Endodermal cell (in vitro differentiated cells): ENCODE measurements around the gene CALML4. TPM values are rescaled to one million over a fixed set of nuclear protein-coding genes. Genes with fewer than 3 reads are reported as not detected.

ENCODE experiments used
- DNase-seq: peaks from one replicate; pipeline ENCODE4 v3.0.0-alpha.2; 2017
- H3K27ac ChIP-seq: 2 replicates; pipeline ENCODE4 v1.5.1; 2013; ENCODE audit warnings: mild to moderate bottlenecking, low read depth, low read length, moderate library complexity
- H3K27me3 ChIP-seq: 2 replicates; pipeline ENCODE4 v1.6.1; 2013; ENCODE audit warnings: mild to moderate bottlenecking, low read length, moderate library complexity; ENCODE audit not compliant: insufficient read depth, control insufficient read depth, poor library complexity, severe bottlenecking
- H3K36me3 ChIP-seq: 2 replicates; pipeline ENCODE4 v1.7.0; 2013; ENCODE audit warnings: mild to moderate bottlenecking, low read length, moderate library complexity; ENCODE audit not compliant: control insufficient read depth, insufficient read depth
- H3K4me1 ChIP-seq: one replicate; pipeline ENCODE4 v1.7.0; 2013; ENCODE audit warnings: low read length; ENCODE audit not compliant: control insufficient read depth, insufficient read depth
- H3K4me3 ChIP-seq: 2 replicates; pipeline ENCODE4 v1.5.1; 2013; ENCODE audit warnings: mild to moderate bottlenecking, low read length, moderate library complexity
- H3K9ac ChIP-seq: 2 replicates; pipeline ENCODE4 v1.6.1; 2013; ENCODE audit warnings: mild to moderate bottlenecking, low read length, moderate library complexity; ENCODE audit not compliant: poor library complexity, severe bottlenecking; ENCODE audit errors: extremely low read depth
- H3K9me3 ChIP-seq: 2 replicates; pipeline ENCODE4 v1.6.1; 2013; ENCODE audit warnings: mild to moderate bottlenecking, low read length, moderate library complexity; ENCODE audit not compliant: control insufficient read depth
- H3K27ac Mint-ChIP-seq: 2 replicates; pipeline ENCODE4 v1.8.0; 2020; ENCODE audit warnings: mixed read lengths
- H3K27me3 Mint-ChIP-seq: 2 replicates; pipeline ENCODE4 v1.8.0; 2021; ENCODE audit warnings: mild to moderate bottlenecking, mixed read lengths; ENCODE audit not compliant: insufficient read depth
- H3K36me3 Mint-ChIP-seq: 2 replicates; pipeline ENCODE4 v1.8.0; 2020; ENCODE audit warnings: low read depth, mixed read lengths
- H3K4me1 Mint-ChIP-seq: 2 replicates; pipeline ENCODE4 v1.8.0; 2020; ENCODE audit warnings: mixed read lengths
- H3K4me3 Mint-ChIP-seq: 2 replicates; pipeline ENCODE4 v1.8.0; 2020; ENCODE audit warnings: mild to moderate bottlenecking, moderate library complexity, mixed read lengths
- H3K9me3 Mint-ChIP-seq: 2 replicates; pipeline ENCODE4 v1.8.0; 2020; ENCODE audit warnings: mild to moderate bottlenecking, mixed read lengths
- WGBS, 2 experiments: methylation state at CpG; one replicate each; pipeline versions ENCODE4 v1.1.5 to v1.1.7; 2013; ENCODE audit warnings: missing lambda C conversion rate in 2 of 2, mixed read lengths in 1 of 2; ENCODE audit not compliant: insufficient coverage in 1 of 2, insufficient read length in 1 of 2; 5-methylcytosine and 5-hydroxymethylcytosine counted together
- total RNA-seq, 2 donors: library from RNA; stranded (reverse); fragmentation: NEBNext Ultra II Directional in 1 of 2; extraction: Animal tissue kit (Norgen Biotek cat#: 25700) in 1 of 2; gene quantifications; 2 replicates in 1 of 2; 3 replicates in 1 of 2; pipeline ENCODE4 v1.2.1, GENCODE V29; 2021
- TF ChIP-seq, protein P1 (sequence below): fragments of 200-600 bp; sonication (generic); conservative IDR thresholded peaks from 2 replicates; pipeline ENCODE4 v1.5.0; 2021; ENCODE audit warnings: antibody characterized with exemption, mild to moderate bottlenecking

CALML4 gene
- total RNA-seq, 2 donors from 2014 or later: 9.7 to 17.4 TPM

DNA sequence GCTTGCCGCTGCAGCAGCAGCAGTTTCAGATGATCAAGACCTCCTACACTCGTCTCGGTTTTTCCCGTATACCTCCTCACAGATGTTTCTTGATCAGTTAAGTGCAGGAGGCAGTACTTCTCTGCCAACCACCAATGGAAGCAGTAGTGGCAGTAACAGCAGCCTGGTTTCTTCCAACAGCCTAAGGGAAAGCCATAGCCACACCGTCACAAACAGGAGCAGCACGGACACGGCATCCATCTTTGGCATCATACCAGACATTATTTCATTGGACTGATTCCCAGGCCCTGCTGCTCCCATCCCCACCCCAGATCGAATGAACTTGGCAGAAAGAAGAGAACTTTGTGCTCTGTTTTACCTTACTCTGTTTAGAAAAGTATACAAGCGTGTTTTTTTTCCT, 17.6 kb downstream of the CALML4 start:
- TF ChIP-seq, protein P1, sequence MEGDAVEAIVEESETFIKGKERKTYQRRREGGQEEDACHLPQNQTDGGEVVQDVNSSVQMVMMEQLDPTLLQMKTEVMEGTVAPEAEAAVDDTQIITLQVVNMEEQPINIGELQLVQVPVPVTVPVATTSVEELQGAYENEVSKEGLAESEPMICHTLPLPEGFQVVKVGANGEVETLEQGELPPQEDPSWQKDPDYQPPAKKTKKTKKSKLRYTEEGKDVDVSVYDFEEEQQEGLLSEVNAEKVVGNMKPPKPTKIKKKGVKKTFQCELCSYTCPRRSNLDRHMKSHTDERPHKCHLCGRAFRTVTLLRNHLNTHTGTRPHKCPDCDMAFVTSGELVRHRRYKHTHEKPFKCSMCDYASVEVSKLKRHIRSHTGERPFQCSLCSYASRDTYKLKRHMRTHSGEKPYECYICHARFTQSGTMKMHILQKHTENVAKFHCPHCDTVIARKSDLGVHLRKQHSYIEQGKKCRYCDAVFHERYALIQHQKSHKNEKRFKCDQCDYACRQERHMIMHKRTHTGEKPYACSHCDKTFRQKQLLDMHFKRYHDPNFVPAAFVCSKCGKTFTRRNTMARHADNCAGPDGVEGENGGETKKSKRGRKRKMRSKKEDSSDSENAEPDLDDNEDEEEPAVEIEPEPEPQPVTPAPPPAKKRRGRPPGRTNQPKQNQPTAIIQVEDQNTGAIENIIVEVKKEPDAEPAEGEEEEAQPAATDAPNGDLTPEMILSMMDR: no peak
- Mint-ChIP-seq H3K27ac (peak overlapping the region; percentile 22), H3K27me3 (no peaks in the 10 kb centered on the region), H3K4me1 (peaks cover 12% of the 10 kb centered on the region), H3K4me3 (no peak overlapping the region), H3K36me3 (peaks cover 43% of the 10 kb centered on the region), H3K9me3 (no peaks in the 10 kb centered on the region)
- DNase-seq: no peak
- Histone ChIP-seq H3K36me3 (peaks cover 77% of the 10 kb centered on the region), H3K27me3 (no peaks in the 10 kb centered on the region), H3K9me3 (no peaks in the 10 kb centered on the region), H3K9ac (no peak overlapping the region), H3K27ac (no peak overlapping the region), H3K4me3 (no peak overlapping the region), H3K4me1 (peaks cover 5% of the 10 kb centered on the region)
- WGBS, 2 experiments: 94 to 100% methylated on average over 5 to 9 of the region's 9 CpGs

- Histone ChIP-seq H3K4me1 (peaks cover 5% of the 10 kb centered on the region), H3K4me3 (no peak overlapping the region), H3K27me3 (no peaks in the 10 kb centered on the region), H3K9me3 (no peaks in the 10 kb centered on the region), H3K27ac (no peak overlapping the region), H3K9ac (no peak overlapping the region), H3K36me3 (peaks cover 70% of the 10 kb centered on the region)
- Mint-ChIP-seq H3K9me3 (no peaks in the 10 kb centered on the region), H3K27ac (no peak overlapping the region), H3K4me3 (no peak overlapping the region), H3K4me1 (peaks cover 10% of the 10 kb centered on the region), H3K27me3 (no peaks in the 10 kb centered on the region), H3K36me3 (peaks cover 37% of the 10 kb centered on the region)
- TF ChIP-seq, protein P1: no peak
- whole genome bisulfite sequencing, 2 experiments: 50 to 89% methylated on average over 2 to 5 of the region's 5 CpGs
- no peak for DNase-seq
These were observed 18.3 kb downstream of the CALML4 start for GRCh38 chr15:68186671-68187397.

- no peak for DNase-seq
- no peaks in the 10 kb centered on the region for H3K27me3 Mint-ChIP-seq
- peaks cover 69% of the 10 kb centered on the region for H3K36me3 ChIP-seq
- no peaks in the 10 kb centered on the region for H3K9me3 Mint-ChIP-seq
- no peaks in the 10 kb centered on the region for H3K4me1 ChIP-seq
- no peak overlapping the region for H3K9ac ChIP-seq
- H3K4me1 Mint-ChIP-seq: no peaks in the 10 kb centered on the region
- TF ChIP-seq, protein P1: no peak
- no peak overlapping the region for H3K4me3 ChIP-seq
- H3K27me3 ChIP-seq: no peaks in the 10 kb centered on the region
- 94 to 98% methylated on average over 5 of the region's 5 CpGs for WGBS, 2 experiments
- no peaks in the 10 kb centered on the region for H3K9me3 ChIP-seq
- peaks cover 46% of the 10 kb centered on the region for H3K36me3 Mint-ChIP-seq
- H3K27ac ChIP-seq: no peak overlapping the region
- H3K27ac Mint-ChIP-seq: no peak overlapping the region
- H3K4me3 Mint-ChIP-seq: no peak overlapping the region
These were observed 20.3 kb downstream of the CALML4 start for GRCh38 chr15:68184616-68185480.
